ENCODE results near the gene PFN3. TPM values are rescaled to one million over a fixed set of nuclear protein-coding genes. Genes with fewer than 3 reads are reported as not detected.
A peak's percentile ranks its signal among the peaks of the same experiment; 100 is the strongest.

The PFN3 gene
- total RNA-seq, 1 experiment from 2014 or later, result not detected

GRCh38 chr5:177383181-177383580, 17.3 kb downstream of the PFN3 start:
- Mint-ChIP-seq H3K4me3 (ENCODE audit: unreplicated experiment) (no peak overlapping the region), H3K4me1 (ENCODE audit: low read depth, unreplicated experiment) (peaks cover 30% of the 10 kb centered on the region), H3K27me3 (ENCODE audit: insufficient read depth, unreplicated experiment) (no peaks in the 10 kb centered on the region), H3K27ac (ENCODE audit: unreplicated experiment) (no peak overlapping the region), H3K9me3 (ENCODE audit: unreplicated experiment) (no peaks in the 10 kb centered on the region), H3K36me3 (ENCODE audit: insufficient read depth, unreplicated experiment) (no peaks in the 10 kb centered on the region)
- TF ChIP-seq, protein P1, sequence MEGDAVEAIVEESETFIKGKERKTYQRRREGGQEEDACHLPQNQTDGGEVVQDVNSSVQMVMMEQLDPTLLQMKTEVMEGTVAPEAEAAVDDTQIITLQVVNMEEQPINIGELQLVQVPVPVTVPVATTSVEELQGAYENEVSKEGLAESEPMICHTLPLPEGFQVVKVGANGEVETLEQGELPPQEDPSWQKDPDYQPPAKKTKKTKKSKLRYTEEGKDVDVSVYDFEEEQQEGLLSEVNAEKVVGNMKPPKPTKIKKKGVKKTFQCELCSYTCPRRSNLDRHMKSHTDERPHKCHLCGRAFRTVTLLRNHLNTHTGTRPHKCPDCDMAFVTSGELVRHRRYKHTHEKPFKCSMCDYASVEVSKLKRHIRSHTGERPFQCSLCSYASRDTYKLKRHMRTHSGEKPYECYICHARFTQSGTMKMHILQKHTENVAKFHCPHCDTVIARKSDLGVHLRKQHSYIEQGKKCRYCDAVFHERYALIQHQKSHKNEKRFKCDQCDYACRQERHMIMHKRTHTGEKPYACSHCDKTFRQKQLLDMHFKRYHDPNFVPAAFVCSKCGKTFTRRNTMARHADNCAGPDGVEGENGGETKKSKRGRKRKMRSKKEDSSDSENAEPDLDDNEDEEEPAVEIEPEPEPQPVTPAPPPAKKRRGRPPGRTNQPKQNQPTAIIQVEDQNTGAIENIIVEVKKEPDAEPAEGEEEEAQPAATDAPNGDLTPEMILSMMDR (IDR thresholded peaks at IDR 0.05; ENCODE audit: insufficient read depth in 1 of 2, low read depth in 1 of 2, low read length in 1 of 2, severe bottlenecking in 1 of 2, unreplicated experiment in 1 of 2), result no peak
- intact Hi-C loops (cut with micrococcal nuclease; ENCODE audit: unreplicated experiment), result no loop called here
- no peak for DNase-seq
- no peaks in the 10 kb centered on the region for H3K9me3 ChIP-seq
- peaks cover 25% of the 10 kb centered on the region for H3K4me1 ChIP-seq
- CTCF ChIA-PET, result interaction anchor here (0.6 to 2.1 kb wide), 7 partner anchors 12 to 778 kb away, joined by 3 to 16 read pairs (median 5); no protein-coding TSS in a partner anchor
- POLR2A ChIA-PET, result interaction anchor here (1.0 kb wide), 1 partner anchor 21 kb away, joined by 3 read pairs; no protein-coding TSS in a partner anchor
- no peaks in the 10 kb centered on the region for H3K36me3 ChIP-seq (ENCODE audit: control insufficient read depth, insufficient read depth, low read length)
- no peaks in the 10 kb centered on the region for H3K27me3 ChIP-seq (replicated peaks; ENCODE audit: control insufficient read depth, insufficient read depth, low read length)
- H3K4me3 ChIP-seq (ENCODE audit: low read depth, low read length), result no peak overlapping the region
- BruUV-seq (replicated peaks), result no TSS peak

- CTCF ChIA-PET, result interaction anchor here (0.6 to 2.1 kb wide), 7 partner anchors 11 to 777 kb away, joined by 3 to 16 read pairs (median 5); no protein-coding TSS in a partner anchor
- BruUV-seq (replicated peaks), result no TSS peak
- Histone ChIP-seq H3K27me3 (replicated peaks; ENCODE audit: control insufficient read depth, insufficient read depth, low read length) (no peaks in the 10 kb centered on the region), H3K4me3 (ENCODE audit: low read depth, low read length) (no peak overlapping the region), H3K4me1 (peaks cover 30% of the 10 kb centered on the region), H3K36me3 (ENCODE audit: control insufficient read depth, insufficient read depth, low read length) (no peaks in the 10 kb centered on the region), H3K9me3 (no peaks in the 10 kb centered on the region)
- TF ChIP-seq, protein P1 (IDR thresholded peaks at IDR 0.05; ENCODE audit: insufficient read depth in 1 of 2, low read depth in 1 of 2, low read length in 1 of 2, severe bottlenecking in 1 of 2, unreplicated experiment in 1 of 2), result peak in 1 of 2 experiments; percentile 36
- Mint-ChIP-seq H3K9me3 (ENCODE audit: unreplicated experiment) (no peaks in the 10 kb centered on the region), H3K27me3 (ENCODE audit: insufficient read depth, unreplicated experiment) (no peaks in the 10 kb centered on the region), H3K4me3 (ENCODE audit: unreplicated experiment) (no peak overlapping the region), H3K36me3 (ENCODE audit: insufficient read depth, unreplicated experiment) (no peaks in the 10 kb centered on the region), H3K4me1 (ENCODE audit: low read depth, unreplicated experiment) (peaks cover 30% of the 10 kb centered on the region), H3K27ac (ENCODE audit: unreplicated experiment) (peak overlapping the region; percentile 36)
- peak in 1 of 2 experiments; percentile 53 for DNase-seq
- POLR2A ChIA-PET, result interaction anchor here (1.0 kb wide), 1 partner anchor 21 kb away, joined by 3 read pairs; no protein-coding TSS in a partner anchor
- intact Hi-C loops (cut with micrococcal nuclease; ENCODE audit: unreplicated experiment), result no loop called here
Observed at GRCh38 chr5:177382423-177383029, 17.9 kb downstream of the PFN3 start.

GRCh38 chr5:177380805-177381126, 19.7 kb downstream of the PFN3 start:
- peaks cover 30% of the 10 kb centered on the region for H3K4me1 ChIP-seq
- DNase-seq, result no peak
- intact Hi-C loops (cut with micrococcal nuclease; ENCODE audit: unreplicated experiment), result no loop called here
- Mint-ChIP-seq H3K27ac (ENCODE audit: unreplicated experiment) (peak overlapping the region; percentile 21), H3K9me3 (ENCODE audit: unreplicated experiment) (no peaks in the 10 kb centered on the region), H3K4me1 (ENCODE audit: low read depth, unreplicated experiment) (peaks cover 30% of the 10 kb centered on the region), H3K27me3 (ENCODE audit: insufficient read depth, unreplicated experiment) (no peaks in the 10 kb centered on the region), H3K4me3 (ENCODE audit: unreplicated experiment) (no peak overlapping the region), H3K36me3 (ENCODE audit: insufficient read depth, unreplicated experiment) (no peaks in the 10 kb centered on the region)
- CTCF ChIA-PET, result no interaction called here
- BruUV-seq (replicated peaks), result no TSS peak
- TF ChIP-seq, protein P1 (IDR thresholded peaks at IDR 0.05; ENCODE audit: insufficient read depth in 1 of 2, low read depth in 1 of 2, low read length in 1 of 2, severe bottlenecking in 1 of 2, unreplicated experiment in 1 of 2), result no peak
- no peaks in the 10 kb centered on the region for H3K9me3 ChIP-seq
- H3K36me3 ChIP-seq (ENCODE audit: control insufficient read depth, insufficient read depth, low read length), result no peaks in the 10 kb centered on the region
- H3K27me3 ChIP-seq (replicated peaks; ENCODE audit: control insufficient read depth, insufficient read depth, low read length), result no peaks in the 10 kb centered on the region
- POLR2A ChIA-PET, result no interaction called here
- no peak overlapping the region for H3K4me3 ChIP-seq (ENCODE audit: low read depth, low read length)
